HEK293T (cell line): ENCODE results near the gene EGLN1.

Experiments
- CTCF ChIA-PET: fragments of 350-600 bp; formaldehyde crosslinking; extraction: SDS; loops from one replicate; lab custom pipeline; 2021; ENCODE audit warnings: antibody characterized with exemption, inconsistent platforms; lab: Yijun Ruan, JAX
- POLR2A ChIA-PET: fragments of 350-600 bp; formaldehyde crosslinking; extraction: SDS; loops from one replicate; lab custom pipeline; 2020; ENCODE audit warnings: antibody characterized with exemption, inconsistent platforms; lab: Yijun Ruan, JAX
- DNase-seq: peaks from one replicate; pipeline ENCODE4 v3.0.0; 2012; ENCODE audit warnings: mixed read lengths; ENCODE audit errors: extremely low spot score
- ARNT ChIP-seq: fragments of 450-650 bp; IDR thresholded peaks from 2 replicates; pipeline ENCODE4 v1.6.1; 2017; ENCODE audit warnings: mild to moderate bottlenecking
- BHLHE40 ChIP-seq: fragments of 450-650 bp; IDR thresholded peaks from 2 replicates; pipeline ENCODE4 v1.6.1; 2016; ENCODE audit warnings: mild to moderate bottlenecking, moderate library complexity, borderline replicate concordance
- CTBP1 ChIP-seq: fragments of 450-650 bp; IDR thresholded peaks from 2 replicates; pipeline ENCODE4 v1.6.1; 2016; ENCODE audit warnings: borderline replicate concordance
- ELF4 ChIP-seq: fragments of 450-650 bp; IDR thresholded peaks from 2 replicates; pipeline ENCODE4 v1.6.1; 2017; ENCODE audit warnings: antibody characterized with exemption
- FOXA1 ChIP-seq: fragments of 450-650 bp; IDR thresholded peaks from 2 replicates; pipeline ENCODE4 v1.6.1; 2016; ENCODE audit warnings: mild to moderate bottlenecking
- FOXK2 ChIP-seq: fragments of 450-650 bp; IDR thresholded peaks from 2 replicates; pipeline ENCODE4 v1.6.1; 2016; ENCODE audit warnings: mild to moderate bottlenecking
- FOXM1 ChIP-seq: fragments of 450-650 bp; IDR thresholded peaks from 2 replicates; pipeline ENCODE4 v1.6.1; 2017; ENCODE audit warnings: mild to moderate bottlenecking, borderline replicate concordance
- HDGF ChIP-seq: fragments of 450-650 bp; IDR thresholded peaks from 2 replicates; pipeline ENCODE4 v1.6.1; 2017; ENCODE audit warnings: antibody characterized with exemption, borderline replicate concordance
- L3MBTL2 ChIP-seq: fragments of 450-650 bp; conservative IDR thresholded peaks from 2 replicates; pipeline ENCODE4 v1.6.1; 2016; ENCODE audit warnings: mild to moderate bottlenecking
- LEF1 ChIP-seq: fragments of 450-650 bp; IDR thresholded peaks from 2 replicates; pipeline ENCODE4 v1.6.1; 2017; ENCODE audit warnings: mild to moderate bottlenecking, borderline replicate concordance
- NFRKB ChIP-seq: fragments of 450-650 bp; IDR thresholded peaks from 2 replicates; pipeline ENCODE4 v1.6.1; 2016; ENCODE audit warnings: mild to moderate bottlenecking, moderate library complexity
- SP1 ChIP-seq: fragments of 450-650 bp; IDR thresholded peaks from 2 replicates; pipeline ENCODE4 v1.6.1; 2017
- SUZ12 ChIP-seq: fragments of 450-650 bp; IDR thresholded peaks from 2 replicates; pipeline ENCODE4 v1.6.1; 2016; ENCODE audit warnings: mild to moderate bottlenecking
- TARDBP ChIP-seq: fragments of 450-650 bp; IDR thresholded peaks from 2 replicates; pipeline ENCODE4 v1.6.1; 2016
- ZNF384 ChIP-seq: fragments of 450-650 bp; IDR thresholded peaks from 2 replicates; pipeline ENCODE4 v1.6.1; 2016
- TF ChIP-seq, protein P1 (sequence below): fragments of 450-650 bp; IDR thresholded peaks from 2 replicates; pipeline ENCODE4 v1.6.1; 2016

EGLN1 gene

DNA sequence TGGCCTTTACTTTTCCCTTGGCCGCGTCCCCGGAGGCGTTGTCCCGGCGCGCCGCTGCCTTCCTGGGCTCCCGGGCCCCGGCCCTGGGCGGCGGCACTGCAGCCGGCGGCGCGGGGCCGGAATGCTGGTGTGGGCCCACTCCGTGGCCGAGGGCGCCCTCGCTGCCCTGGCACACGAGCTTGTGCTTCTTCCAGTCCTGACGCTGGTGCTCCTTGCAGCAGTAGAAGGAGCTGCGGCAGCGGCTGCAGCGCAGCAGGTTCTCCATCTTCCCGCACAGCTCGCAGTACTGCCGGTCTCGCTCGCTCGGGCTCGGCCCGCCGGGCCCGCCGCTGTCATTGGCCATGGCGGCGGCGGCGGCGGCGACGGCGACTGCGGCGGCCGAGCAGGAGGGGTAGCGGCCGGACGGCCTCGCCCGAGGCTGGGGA lies 529 bp downstream of the EGLN1 start:
- ChIA-PET POLR2A (interaction anchor here (0.7 to 3.7 kb wide), 10 partner anchors 11 to 110 kb away, joined by 3 to 12 read pairs (median 6); partner anchors contain the start of genes EXOC8, SPRTN and TSNAX), CTCF (interaction anchor here (1.0 kb wide), 1 partner anchor 10 kb away, joined by 4 read pairs; no protein-coding TSS in a partner anchor)
- TF ChIP-seq SP1 (no peak), ZNF384 (no peak), NFRKB (no peak), L3MBTL2 (no peak), FOXK2 (no peak), CTBP1 (no peak), ARNT (no peak), ELF4 (no peak), FOXM1 (no peak), LEF1 (no peak), SUZ12 (no peak), FOXA1 (no peak), BHLHE40 (no peak)
- peak; percentile 31 for DNase-seq

DNA sequence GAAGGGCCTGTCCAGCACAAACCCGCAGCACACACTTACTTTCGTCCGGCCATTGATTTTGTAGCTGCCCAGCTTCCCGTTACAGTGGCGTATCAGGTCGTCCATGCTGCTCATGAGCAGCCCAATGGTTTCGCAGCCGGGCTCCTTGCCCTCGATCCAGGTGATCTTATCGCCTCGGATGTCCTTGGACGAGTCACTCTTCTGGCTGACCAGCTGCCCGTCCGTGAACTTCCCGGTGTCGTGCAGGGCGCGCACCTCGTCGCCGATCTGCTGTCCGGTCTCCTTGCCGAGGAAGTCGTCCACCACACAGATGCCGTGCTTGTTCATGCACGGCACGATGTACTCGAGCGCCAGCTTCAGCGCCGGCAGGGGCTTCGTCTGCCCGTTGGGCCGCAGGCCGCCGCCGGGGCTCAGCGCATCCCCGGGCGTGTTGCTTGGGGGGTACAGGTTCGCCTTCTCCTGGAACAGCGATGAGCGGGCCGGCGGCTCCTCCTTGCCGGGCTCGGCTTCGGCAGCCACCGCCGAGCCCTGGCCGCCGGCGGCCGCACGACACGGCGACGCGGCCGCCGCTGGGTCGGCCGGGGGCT lies 1.0 kb downstream of the EGLN1 start:
- TF ChIP-seq CTBP1, result no peak
- no peak for TF ChIP-seq HDGF
- no peak for TF ChIP-seq ELF4
- no peak for TF ChIP-seq FOXA1
- TF ChIP-seq, protein P1, sequence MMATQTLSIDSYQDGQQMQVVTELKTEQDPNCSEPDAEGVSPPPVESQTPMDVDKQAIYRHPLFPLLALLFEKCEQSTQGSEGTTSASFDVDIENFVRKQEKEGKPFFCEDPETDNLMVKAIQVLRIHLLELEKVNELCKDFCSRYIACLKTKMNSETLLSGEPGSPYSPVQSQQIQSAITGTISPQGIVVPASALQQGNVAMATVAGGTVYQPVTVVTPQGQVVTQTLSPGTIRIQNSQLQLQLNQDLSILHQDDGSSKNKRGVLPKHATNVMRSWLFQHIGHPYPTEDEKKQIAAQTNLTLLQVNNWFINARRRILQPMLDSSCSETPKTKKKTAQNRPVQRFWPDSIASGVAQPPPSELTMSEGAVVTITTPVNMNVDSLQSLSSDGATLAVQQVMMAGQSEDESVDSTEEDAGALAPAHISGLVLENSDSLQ, result no peak
- no peak for TF ChIP-seq NFRKB
- no peak for TF ChIP-seq SP1
- TF ChIP-seq ARNT, result 0 out of 2 replicates have a peak, but pooled peaks have one; percentile 8
- TF ChIP-seq TARDBP, result no peak
- no peak for TF ChIP-seq FOXK2
- no peak for TF ChIP-seq SUZ12
- no peak for TF ChIP-seq BHLHE40
- TF ChIP-seq L3MBTL2, result peak; percentile 60; the same call in 1 of the 2 replicates
- no peak for TF ChIP-seq ZNF384
- no peak for TF ChIP-seq FOXM1
- 0 out of 2 replicates have a peak, but pooled peaks have one; percentile 45 for TF ChIP-seq LEF1
- peak; percentile 37 for DNase-seq
- ChIA-PET POLR2A (interaction anchor here (0.7 to 3.7 kb wide), 14 partner anchors 9 to 179 kb away, joined by 3 to 12 read pairs (median 6); partner anchors contain the start of genes EXOC8, SPRTN and TSNAX), CTCF (interaction anchor here (0.6 to 1.5 kb wide), 5 partner anchors 9 to 108 kb away, joined by 3 to 4 read pairs (median 4); no protein-coding TSS in a partner anchor)

DNA sequence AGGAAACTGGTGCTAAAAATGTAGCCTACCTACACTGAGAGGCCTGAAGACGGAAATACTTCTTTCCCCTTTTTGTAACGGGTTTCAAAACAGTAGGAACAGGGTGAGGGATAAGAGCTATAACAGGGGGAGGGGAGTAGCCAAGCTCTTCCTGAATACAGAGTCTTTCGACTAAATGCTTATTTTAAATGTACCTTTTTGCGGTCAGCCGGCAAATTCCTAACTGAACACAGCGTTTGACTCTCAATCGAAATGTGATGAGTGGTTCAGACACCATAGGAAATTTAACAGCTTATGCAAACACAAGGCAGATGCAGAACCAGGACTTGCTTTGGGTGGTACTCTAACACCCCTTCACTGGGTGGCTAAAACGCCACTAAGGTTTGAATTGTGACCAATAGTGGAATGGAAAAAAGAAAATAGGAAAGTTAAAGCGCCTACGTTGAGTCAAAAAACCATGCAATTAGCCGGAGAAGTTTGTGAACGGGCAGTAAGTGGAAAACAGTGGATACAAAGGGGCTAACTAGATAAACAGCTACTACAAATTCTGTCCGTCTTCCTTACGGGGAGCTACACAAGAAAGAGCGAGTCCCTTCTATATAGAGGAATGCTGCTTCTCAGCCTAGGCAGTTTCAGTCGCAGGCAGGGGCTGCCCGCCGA lies 1.7 kb downstream of the EGLN1 start:
- no peak for DNase-seq
- no peak for TF ChIP-seq L3MBTL2
- TF ChIP-seq, protein P1, result no peak
- no peak for TF ChIP-seq NFRKB
- TF ChIP-seq CTBP1, result no peak
- no peak for TF ChIP-seq ZNF384
- no peak for TF ChIP-seq FOXK2
- no peak for TF ChIP-seq FOXM1
- no peak for TF ChIP-seq ARNT
- TF ChIP-seq SUZ12, result no peak
- TF ChIP-seq BHLHE40, result no peak
- TF ChIP-seq FOXA1, result no peak
- no peak for TF ChIP-seq TARDBP
- POLR2A ChIA-PET, result interaction anchor here (0.7 to 3.7 kb wide), 14 partner anchors 8 to 180 kb away, joined by 3 to 12 read pairs (median 5); partner anchors contain the start of genes EXOC8, SPRTN and TSNAX
- CTCF ChIA-PET, result interaction anchor here (0.6 to 1.5 kb wide), 6 partner anchors 16 to 428 kb away, joined by 3 to 4 read pairs (median 4); no protein-coding TSS in a partner anchor

DNA sequence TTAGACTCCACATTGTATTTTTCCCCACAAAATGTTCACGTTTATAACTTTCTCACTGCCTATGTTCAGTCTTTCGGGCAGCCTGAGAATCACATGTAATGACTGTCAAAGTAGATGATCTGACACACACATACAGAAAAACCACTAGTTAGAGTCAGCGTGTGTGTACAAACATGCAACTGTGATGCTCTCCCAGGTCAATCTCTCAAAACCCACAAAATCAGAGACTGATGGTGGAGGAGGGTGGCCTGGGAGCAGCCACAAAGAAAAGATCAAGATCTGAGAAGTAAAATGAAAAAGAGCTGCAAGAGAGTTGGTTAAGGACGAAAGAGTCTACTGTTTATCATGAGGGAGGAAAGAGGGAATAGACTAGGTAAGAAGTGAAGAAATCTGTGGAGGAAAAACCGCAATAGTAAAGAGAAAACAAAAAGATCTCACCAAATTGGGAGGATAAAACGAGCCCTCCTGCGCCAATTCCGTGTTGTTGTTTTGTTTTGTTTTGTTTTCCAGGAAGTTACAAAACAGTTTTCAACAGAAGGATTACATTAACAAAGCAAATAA lies 2.3 kb downstream of the EGLN1 start:
- no peak for DNase-seq
- ChIA-PET CTCF (interaction anchor here (0.7 to 1.5 kb wide), 3 partner anchors 27 to 427 kb away, joined by 3 to 4 read pairs (median 3); no protein-coding TSS in a partner anchor), POLR2A (interaction anchor here (1.1 to 3.7 kb wide), 9 partner anchors 8 to 108 kb away, joined by 3 to 12 read pairs (median 6); partner anchors contain the start of genes EXOC8, SPRTN and TSNAX)
- TF ChIP-seq, protein P1, result no peak
- TF ChIP-seq SP1, result no peak
- TF ChIP-seq NFRKB, result no peak
- no peak for TF ChIP-seq FOXA1
- no peak for TF ChIP-seq SUZ12
- no peak for TF ChIP-seq TARDBP
- no peak for TF ChIP-seq FOXK2
- TF ChIP-seq HDGF, result no peak
- TF ChIP-seq LEF1, result no peak
- TF ChIP-seq FOXM1, result no peak
- no peak for TF ChIP-seq ELF4
- no peak for TF ChIP-seq BHLHE40
- TF ChIP-seq CTBP1, result no peak
- no peak for TF ChIP-seq ZNF384
- TF ChIP-seq ARNT, result no peak
- no peak for TF ChIP-seq L3MBTL2
